ENCODE data around the gene CHD2.

DNA sequence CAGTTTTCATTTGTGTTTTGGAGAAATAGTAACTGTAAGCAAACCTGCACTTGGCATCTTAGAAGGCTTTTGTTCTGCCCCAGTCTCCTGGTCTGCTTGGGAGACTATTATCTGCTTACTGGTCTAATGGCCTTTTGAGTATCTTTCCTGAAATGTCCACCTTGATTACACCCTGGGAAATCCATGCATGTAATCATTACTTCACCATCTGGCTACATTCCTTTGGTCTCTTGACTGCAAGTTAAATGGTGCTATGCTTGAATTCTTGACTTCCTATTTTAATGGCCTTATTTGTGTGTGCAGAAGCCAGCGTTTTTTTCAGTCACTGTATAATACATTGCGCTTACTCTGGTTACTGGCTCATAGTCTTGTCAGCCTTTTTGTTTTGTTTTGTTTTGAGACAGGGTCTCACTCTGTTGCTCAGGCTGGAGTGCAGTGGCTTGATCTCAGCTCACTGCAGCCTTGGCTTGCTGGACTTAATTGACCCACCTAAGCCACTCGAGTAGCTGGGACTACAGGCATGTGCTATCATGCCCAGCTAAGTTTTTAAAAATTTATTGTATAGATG lies 30.0 kb downstream of the CHD2 start:
- TF ChIP-seq, protein P1, sequence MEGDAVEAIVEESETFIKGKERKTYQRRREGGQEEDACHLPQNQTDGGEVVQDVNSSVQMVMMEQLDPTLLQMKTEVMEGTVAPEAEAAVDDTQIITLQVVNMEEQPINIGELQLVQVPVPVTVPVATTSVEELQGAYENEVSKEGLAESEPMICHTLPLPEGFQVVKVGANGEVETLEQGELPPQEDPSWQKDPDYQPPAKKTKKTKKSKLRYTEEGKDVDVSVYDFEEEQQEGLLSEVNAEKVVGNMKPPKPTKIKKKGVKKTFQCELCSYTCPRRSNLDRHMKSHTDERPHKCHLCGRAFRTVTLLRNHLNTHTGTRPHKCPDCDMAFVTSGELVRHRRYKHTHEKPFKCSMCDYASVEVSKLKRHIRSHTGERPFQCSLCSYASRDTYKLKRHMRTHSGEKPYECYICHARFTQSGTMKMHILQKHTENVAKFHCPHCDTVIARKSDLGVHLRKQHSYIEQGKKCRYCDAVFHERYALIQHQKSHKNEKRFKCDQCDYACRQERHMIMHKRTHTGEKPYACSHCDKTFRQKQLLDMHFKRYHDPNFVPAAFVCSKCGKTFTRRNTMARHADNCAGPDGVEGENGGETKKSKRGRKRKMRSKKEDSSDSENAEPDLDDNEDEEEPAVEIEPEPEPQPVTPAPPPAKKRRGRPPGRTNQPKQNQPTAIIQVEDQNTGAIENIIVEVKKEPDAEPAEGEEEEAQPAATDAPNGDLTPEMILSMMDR (IDR thresholded peaks at IDR 0.05) = no peak
- TF ChIP-seq POLR2A (IDR thresholded peaks at IDR 0.05) = no peak
- TF ChIP-seq POLR2AphosphoS5 (IDR thresholded peaks at IDR 0.05) = no peak

Data from upper lobe of left lung (tissue), 4 donors.